GM18870 (cell line): ENCODE results near the gene LRRC25.
"Not testable (repeated sequence)": the region's sequence is repeated elsewhere in the genome, so short reads cannot be mapped to it uniquely, and the experiment has no call there.

Experiments
- ATAC-seq: cut with Tn5 transposase; IDR thresholded peaks from one replicate; pipeline ENCODE4 v1.9.1; 2021; ENCODE audit warnings: moderate library complexity; ENCODE audit not compliant: unreplicated experiment

The LRRC25 gene

GRCh38 chr19:18405754-18406153, 8.3 kb upstream of the LRRC25 start:
- not testable (repeated sequence) for ATAC-seq

GRCh38 chr19:18402455-18403248, 5.2 kb upstream of the LRRC25 start:
- ATAC-seq, result not testable (repeated sequence)

GRCh38 chr19:18401580-18402112, 4.2 kb upstream of the LRRC25 start:
- no peak for ATAC-seq

- ATAC-seq, result no peak
Observed at GRCh38 chr19:18399008-18399407, 1.6 kb upstream of the LRRC25 start.

- no peak for ATAC-seq
Observed at GRCh38 chr19:18396471-18397241, 766 bp downstream of the LRRC25 start.

- no peak for ATAC-seq
Observed at GRCh38 chr19:18393836-18394235, 3.6 kb downstream of the LRRC25 start.

GRCh38 chr19:18392926-18393325, 4.5 kb downstream of the LRRC25 start:
- ATAC-seq, result no peak

GRCh38 chr19:18392417-18392816, 5.0 kb downstream of the LRRC25 start:
- no peak for ATAC-seq

- ATAC-seq, result no peak
Observed at GRCh38 chr19:18391509-18392075, 5.8 kb downstream of the LRRC25 start.

GRCh38 chr19:18390065-18390907, 7.1 kb downstream of the LRRC25 start:
- ATAC-seq, result no peak

GRCh38 chr19:18389726-18390064, 7.7 kb downstream of the LRRC25 start:
- ATAC-seq, result no peak

GRCh38 chr19:18388960-18389725, 8.3 kb downstream of the LRRC25 start:
- ATAC-seq, result no peak

- no peak for ATAC-seq
Observed at GRCh38 chr19:18388100-18388959, 9.1 kb downstream of the LRRC25 start.

- no peak for ATAC-seq
Observed at GRCh38 chr19:18386543-18387271, 10.7 kb downstream of the LRRC25 start.

GRCh38 chr19:18385675-18386542, 11.5 kb downstream of the LRRC25 start, which contains the start of gene GDF15:
TSS of gene GDF15 (plus strand) at chr19:18386158. CDS start at chr19:18386190, 32 bp downstream.
- no peak for ATAC-seq

- no peak for ATAC-seq
Observed at GRCh38 chr19:18385359-18385674, 12.1 kb downstream of the LRRC25 start.

- no peak for ATAC-seq
Observed at GRCh38 chr19:18384775-18385174, 12.6 kb downstream of the LRRC25 start.

- ATAC-seq, result not testable (repeated sequence)
Observed at GRCh38 chr19:18383622-18384021, 13.8 kb downstream of the LRRC25 start.
